Stimulated activated CD4-positive, alpha-beta T cell treated with anti-CD3 and anti-CD28 coated beads, Interleukin-15, amount 100 ng/mL, for 1 hour (primary cell): ENCODE data around the gene RELL1.

Experiments used
- DNase-seq, 2 donors: peaks; one replicate each; pipeline ENCODE4 v3.0.0-alpha.2; 2020; ENCODE audit warnings: low read depth in 1 of 2, low spot score in 1 of 2

Gene RELL1

GRCh38 chr4:37603711-37604110 lies 82.5 kb downstream of the RELL1 start:
- DNase-seq = no peak

GRCh38 chr4:37603070-37603468 lies 83.1 kb downstream of the RELL1 start:
- peak; percentile 59 to 61 for DNase-seq

GRCh38 chr4:37602454-37603069 lies 83.6 kb downstream of the RELL1 start:
- DNase-seq = no peak

- DNase-seq = no peak
Measured at GRCh38 chr4:37601531-37601930, 84.6 kb downstream of the RELL1 start.

- no peak for DNase-seq
Measured at GRCh38 chr4:37599092-37599790, 86.9 kb downstream of the RELL1 start.

GRCh38 chr4:37597034-37597433 lies 89.1 kb downstream of the RELL1 start:
- DNase-seq = no peak

GRCh38 chr4:37595875-37596680 lies 90.1 kb downstream of the RELL1 start:
- DNase-seq = no peak

GRCh38 chr4:37594099-37594498 lies 92.1 kb downstream of the RELL1 start:
- no peak for DNase-seq

GRCh38 chr4:37591349-37591748 lies 94.8 kb downstream of the RELL1 start:
- no peak for DNase-seq

GRCh38 chr4:37590016-37590415 lies 96.2 kb downstream of the RELL1 start:
- no peak for DNase-seq

- DNase-seq = no peak
Measured at GRCh38 chr4:37588150-37588549, 98.0 kb downstream of the RELL1 start.

GRCh38 chr4:37586194-37586593 lies 100.0 kb downstream of the RELL1 start:
- no peak for DNase-seq

- no peak for DNase-seq
Measured at GRCh38 chr4:37584493-37585060, 101.6 kb downstream of the RELL1 start.

- DNase-seq = no peak
Measured at GRCh38 chr4:37584071-37584470, 102.1 kb downstream of the RELL1 start.

GRCh38 chr4:37573566-37573965 lies 112.6 kb downstream of the RELL1 start:
- DNase-seq = no peak

GRCh38 chr4:37568489-37568888 lies 117.7 kb downstream of the RELL1 start:
- DNase-seq = no peak

GRCh38 chr4:37567836-37568235 lies 118.3 kb downstream of the RELL1 start:
- no peak for DNase-seq

- no peak for DNase-seq
Measured at GRCh38 chr4:37562592-37562991, 123.6 kb downstream of the RELL1 start.

- DNase-seq = no peak
Measured at GRCh38 chr4:37561803-37562207, 124.4 kb downstream of the RELL1 start.

GRCh38 chr4:37561196-37561802 lies 124.9 kb downstream of the RELL1 start:
- DNase-seq = no peak
